GF-D8 (cell line): ENCODE results near the gene MAF.

ENCODE experiments used
- DNase-seq: peaks from one replicate; lab custom pipeline; 2025; lab: John Stamatoyannopoulos, UW

The MAF gene

DNA sequence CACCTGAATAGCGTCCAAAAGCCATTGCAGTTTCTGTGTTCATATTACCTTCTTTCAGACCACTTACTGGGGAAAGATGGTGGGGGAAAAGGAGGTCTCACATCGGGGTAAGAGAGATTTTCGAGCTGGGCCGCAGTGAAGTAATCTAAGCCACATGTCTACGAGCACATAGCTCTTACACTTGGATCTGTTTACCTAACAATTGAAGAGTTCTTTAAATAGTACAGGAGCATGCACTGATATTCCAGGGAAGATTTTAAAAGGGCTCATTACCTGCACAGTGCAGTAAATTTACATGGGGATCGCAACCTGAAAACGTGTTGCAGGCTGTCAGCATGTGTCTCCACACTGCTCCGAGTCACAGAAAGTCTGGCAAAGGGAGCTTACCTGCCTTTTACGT is 12.6 kb downstream of the MAF start:
- DNase-seq: no peak

DNA sequence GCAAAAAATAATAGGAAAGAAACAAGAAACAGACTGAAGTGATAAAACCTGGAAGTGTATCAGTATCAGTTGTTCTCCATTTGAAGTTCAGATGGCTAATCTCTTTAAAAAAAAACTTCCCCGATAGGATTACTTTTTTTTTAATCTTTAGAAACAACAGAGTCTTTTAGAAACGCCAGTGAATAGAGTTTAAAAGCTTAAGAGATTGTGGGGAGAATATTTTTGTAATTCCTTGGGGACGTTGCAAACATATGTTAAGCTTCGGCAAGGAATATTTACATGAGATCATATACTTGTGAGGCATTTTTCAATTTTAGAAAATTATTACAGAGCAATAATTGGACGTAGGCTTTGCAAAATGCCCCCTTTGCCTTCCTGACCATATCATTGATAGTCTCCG is 13.2 kb downstream of the MAF start:
- no peak for DNase-seq

DNA sequence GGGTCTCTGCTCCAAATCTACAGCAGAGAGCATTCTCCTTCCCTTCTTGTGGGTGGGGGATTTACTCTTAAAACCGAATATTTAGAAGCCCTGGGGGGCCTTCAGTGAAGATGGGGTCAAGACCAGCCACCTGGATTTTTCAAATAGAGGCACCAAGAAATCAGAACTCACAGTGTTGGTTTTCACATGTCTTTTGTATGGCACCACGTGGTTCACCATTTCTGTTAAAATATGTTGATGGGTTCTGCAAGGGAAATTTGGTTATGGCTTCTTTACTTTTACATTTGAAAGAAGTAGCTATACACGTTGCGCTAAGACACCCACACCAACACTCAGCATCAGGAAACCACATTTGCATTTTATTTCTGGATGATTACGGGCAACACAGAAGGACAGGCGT is 17.7 kb downstream of the MAF start:
- no peak for DNase-seq

DNA sequence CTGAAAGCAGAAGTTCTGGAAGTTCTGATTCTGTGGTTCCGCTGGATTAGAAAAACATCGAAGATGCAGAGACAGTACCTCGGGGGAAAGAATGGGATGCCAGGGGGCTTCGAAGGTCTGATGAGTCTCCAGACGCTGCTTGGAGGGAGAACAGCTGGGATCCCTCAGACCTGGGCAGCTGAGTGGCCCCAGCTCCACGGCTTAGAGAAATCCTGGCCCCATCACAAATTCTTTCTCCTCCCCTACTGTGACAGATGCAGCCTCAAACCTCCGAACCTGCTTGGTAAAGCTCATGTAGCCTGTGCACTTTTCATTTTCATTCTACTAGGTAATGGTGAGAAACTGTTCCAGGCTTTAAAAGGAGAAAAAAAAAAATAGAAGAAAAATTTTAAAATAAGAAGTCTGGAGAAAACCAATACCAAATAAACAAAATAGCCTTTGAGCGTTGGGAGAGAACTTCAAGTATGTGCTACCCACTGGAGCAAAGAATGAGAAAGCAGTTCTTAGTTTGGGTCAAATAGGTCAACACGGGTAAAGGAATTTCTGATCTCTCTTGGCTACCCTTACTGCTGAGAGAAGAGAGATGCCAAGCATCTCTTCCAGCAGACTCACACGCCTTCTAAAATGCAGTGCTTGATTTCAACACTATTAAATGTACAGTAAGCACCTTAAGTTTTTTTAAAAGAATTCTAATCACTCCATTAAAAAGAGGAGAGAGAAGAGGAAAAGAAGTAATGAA is 19.9 kb downstream of the MAF start:
- DNase-seq: no peak

DNA sequence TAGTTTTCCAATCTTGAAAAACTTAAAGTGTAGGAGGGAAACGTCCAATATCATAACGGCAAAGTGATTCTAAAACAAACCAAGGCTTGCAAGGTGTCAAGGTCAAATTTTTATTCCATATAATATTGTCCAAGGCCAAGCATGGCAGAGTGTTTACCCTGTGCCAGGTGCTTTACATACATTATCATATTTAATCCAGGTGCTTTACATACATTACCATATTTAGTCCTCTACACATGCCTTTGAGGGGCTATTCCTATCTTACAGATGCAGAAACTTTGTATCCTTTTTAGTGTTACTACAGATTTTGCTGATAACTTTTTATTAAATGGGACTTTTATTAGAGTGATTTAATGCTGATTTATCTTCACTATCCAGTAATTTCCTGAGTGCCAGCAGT is 23.9 kb downstream of the MAF start:
- DNase-seq: no peak

DNA sequence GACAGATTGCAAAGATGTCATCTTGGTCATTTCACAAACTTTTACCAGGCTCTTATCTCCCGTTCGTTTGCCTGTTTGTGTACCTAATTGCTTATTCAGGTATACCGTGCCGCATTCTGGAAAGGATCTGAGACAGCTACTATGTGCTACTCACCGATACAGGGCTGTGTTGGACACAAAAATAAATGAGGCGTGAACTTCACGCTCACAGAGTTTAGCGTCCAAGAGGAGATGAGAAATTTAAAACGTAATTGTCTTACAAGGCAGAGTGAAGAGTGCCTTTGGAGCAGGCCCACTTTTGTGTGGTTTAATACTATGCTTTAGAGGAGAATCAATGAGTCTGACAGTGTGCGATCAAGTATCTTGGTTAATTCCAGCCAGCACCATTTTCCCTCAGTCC is 26.7 kb downstream of the MAF start:
- no peak for DNase-seq

DNA sequence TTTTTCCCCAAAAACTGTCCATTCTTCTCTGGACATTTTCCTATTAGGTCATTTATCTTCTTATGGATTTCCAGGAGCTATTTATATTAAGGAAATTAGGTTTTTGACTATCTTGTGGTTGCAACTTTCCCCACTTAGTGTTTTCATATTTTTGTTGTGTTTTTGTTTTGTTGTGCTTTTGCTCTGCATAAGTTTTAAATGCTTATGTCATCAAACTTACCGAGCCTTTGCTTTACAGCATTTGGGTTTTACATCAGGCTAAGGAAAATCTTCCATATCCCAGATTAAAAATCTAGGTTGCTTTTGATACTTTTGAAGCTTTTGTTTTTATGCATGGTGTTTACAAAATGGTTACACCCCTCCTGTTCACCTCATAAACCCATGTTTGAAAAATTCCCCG is 27.5 kb downstream of the MAF start:
- no peak for DNase-seq

DNA sequence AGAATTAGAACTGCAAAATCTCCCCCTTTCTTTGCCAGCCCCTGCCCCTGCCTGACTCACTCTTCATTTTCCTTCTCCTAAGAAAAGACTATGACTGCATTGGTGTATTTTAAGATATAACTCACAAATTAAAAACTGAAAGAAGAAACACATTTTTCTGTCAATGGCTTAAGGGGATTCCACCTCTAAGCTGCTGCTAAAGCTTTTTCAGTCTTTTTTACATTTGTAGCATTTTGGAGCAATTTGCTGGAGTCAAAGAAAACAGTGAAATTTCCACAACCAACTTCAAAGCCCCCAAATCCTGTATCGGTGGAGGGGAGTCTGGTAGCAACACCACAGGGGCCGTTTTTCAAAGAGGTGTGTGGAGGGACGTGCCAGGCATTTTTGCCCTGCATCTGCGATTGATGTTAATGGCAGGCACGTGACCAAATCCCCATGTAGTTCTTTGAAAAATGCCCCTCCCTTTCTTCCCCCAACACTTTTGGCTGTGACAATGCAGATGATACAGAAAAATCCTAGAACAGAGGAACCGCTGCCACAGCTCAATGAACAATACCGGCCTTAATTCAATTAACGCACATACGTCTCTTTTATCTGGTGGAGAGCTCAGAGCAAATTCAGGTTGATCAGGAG is 28.5 kb downstream of the MAF start:
- DNase-seq: no peak

DNA sequence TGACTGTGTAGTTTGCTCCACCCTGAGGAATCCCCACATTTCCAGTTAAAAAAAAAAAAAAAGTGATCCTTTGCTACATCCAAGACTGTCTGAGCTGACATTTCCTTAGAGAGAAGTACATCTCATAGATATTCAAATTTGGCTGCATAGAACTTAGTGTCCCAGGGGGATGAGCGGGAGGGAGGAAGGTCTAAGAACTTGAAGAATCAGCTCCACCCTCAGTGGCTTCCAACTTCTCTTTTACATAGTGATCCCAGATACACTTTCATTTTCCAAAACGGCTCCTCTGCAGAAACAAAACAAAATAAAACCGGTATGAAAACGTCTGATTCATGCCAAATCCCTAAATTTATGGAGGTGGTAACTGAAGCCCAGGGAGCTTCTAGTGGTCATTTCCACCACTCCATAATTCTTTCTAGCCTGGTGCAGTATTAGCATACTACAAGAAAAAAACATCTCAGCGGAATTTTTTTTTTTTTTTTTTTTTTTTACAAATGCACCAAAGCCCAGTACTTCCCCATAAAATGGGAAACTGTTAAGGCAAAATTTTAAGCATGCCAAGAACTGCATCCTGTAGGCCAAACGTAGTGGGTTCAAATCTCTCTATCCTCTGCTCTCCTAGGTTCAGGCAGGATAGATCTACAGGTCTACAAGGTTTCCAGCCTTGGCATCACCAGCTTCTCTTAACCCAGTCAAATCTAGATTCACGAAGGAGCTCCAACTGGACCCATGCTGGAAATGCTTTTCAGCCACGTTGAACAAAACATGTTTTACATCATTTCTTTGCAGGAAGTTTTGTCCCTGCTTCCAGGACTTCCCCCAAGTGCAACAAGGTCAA is 29.3 kb downstream of the MAF start:
- DNase-seq: no peak

DNA sequence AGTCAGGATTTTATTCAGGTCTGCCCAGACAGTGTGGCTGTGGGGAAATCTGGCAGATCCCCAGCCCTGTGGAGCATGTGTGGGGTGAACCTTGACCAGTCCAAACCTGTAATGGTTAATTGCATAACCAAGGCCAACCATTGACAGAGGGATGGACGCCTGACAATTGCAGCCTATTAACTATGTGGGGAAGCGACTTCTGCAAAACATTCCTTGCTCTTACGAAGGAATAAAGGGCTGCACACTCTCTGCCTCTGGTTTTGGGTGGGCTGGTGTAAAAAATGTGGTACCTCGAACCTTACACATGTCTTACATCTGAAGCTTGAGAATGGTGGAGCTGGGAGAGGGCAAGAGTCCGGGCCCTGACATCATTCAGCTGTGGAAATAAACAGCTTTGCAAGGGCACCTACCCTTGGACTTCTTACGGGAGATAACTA is 35.8 kb downstream of the MAF start:
- no peak for DNase-seq

DNA sequence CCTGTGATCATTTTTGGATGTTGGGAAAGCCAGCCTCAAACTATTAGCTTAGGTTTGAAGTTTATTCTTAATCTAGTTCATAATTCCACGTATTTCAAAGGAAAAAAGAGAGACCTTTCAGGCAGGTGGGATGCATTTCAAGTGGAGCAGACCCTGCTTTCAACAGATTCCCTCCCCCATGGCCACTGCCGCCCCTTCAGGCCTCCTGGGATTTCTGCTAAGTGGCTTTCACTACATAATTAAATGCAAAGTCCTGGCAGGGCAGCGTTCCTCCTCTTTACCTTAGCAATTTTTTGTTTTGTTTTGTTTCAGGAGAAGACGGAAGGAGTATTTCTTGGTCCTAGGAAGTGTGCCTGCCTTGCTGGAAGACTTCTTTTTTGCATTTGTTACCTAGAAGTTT is 36.6 kb downstream of the MAF start:
- DNase-seq: no peak

DNA sequence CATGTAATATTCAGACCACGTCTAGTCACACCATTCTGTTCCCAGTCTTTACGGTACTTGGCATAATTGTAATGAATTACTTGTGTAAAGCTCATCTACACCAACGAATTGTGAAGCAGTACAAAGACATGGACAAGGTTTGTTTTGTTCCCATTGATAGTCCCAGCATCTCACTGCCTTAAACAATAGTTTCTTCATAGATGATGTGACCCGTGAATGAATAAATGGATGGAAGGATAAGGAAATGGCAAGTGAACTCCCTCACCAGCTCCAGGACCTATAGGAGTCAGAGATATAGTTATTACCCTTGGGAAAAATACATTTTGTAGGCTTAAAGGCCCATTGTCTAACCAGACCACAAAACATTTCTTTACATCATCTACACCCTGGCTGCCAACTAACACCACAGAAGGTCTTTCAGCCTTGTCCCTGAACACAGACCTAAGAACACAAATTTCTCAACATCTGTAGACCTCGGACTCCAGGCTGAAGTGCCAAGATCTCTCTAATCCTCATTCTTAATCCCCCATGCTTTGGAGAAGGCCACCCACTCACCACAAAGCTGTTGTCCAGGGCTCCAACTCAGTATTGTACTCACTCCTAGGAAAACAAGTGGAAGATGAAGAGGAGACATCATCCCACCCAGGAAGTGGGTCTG is 38.2 kb downstream of the MAF start:
- no peak for DNase-seq

DNA sequence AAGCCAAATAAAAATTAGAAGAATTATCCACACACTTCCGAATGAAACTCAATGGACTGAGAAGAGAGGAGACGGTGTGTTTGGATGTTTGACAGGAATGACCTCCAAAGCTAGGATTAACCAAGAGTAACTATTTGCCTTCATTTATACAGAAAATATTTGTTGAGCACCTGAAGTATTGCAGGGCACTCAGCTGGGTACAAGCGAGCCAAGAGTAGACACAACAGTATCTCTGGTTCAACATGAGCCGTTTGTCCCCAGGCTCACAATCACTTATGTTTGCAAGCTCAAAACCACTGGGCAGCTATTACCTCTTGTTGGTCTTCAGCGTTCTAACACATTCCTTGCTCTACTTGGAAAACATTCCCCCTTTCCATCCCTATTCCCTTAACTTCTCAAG is 38.8 kb downstream of the MAF start:
- DNase-seq: no peak

DNA sequence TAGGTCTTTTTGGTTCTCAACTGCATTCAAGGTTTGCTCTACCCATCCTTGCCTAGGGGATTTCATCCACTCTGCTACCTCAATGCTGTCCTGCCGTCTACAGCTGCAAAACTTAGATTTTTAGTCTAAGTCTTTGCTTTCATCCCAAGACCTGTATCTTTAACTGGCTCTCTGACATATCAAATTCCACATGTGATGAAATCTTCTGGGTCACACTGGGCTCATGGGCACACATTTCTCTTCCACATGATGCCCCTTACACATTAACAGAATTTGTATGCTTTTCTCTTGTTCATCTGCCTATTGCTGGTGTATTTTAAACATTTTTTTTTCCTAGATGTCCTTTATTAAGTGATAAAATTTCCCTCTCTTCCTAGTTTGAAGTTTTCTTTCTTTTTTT is 39.6 kb downstream of the MAF start:
- DNase-seq: no peak

DNA sequence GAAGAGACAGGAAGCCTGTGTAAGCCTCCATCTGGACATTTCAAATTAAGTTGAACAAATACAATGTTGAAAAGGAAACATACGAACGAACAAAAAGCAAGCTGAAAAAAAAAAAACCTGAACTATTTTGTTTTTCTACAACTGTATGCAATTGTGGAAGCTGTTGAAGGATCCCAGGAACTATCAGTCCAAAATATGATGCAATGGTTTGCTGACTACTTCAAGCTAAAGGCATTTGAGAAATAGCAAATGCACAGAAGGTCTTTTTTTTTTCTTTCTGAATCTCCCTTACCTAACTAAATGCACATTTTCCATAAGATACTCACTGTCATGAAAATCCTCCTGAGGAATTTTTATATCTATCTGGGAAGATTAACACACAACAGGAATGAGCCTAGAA is 40.2 kb downstream of the MAF start:
- DNase-seq: no peak

DNA sequence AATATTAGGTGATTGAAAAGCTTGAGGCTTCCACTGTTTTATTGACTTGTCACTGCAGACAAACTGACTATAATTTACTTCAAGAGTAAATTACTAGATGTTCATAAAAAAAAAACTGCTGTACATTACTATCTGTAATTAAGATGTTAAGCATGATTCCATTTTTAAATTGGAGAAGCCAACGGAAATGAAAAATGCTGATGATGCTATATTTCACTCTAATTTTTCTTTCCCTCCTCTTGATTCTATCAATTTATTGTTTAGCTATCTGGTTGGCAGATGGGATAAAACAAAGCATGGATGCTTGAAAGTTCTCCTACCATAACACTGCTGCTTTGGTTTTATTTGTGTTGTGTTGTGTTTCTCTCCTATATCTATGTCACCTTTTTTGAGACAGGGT is 41.0 kb downstream of the MAF start:
- no peak for DNase-seq

DNA sequence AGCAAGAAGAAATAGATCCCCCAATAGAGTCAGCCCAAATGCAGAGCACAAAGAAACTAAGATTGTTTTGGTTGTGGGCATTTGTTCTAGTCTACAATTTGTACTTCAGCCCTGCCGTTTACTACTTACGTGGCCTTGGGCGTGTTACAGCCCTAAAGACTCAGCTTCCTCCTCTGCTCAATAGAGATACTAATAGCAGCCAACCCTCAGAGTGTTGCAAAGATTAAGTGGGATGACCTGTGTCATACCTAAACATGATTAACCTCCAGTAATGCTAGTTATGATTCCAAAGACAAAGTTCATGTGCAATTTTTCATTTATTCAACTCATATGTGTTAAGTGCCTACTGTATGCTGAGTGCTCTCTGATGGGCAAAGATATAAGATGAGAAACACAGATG is 43.1 kb downstream of the MAF start:
- DNase-seq: no peak

DNA sequence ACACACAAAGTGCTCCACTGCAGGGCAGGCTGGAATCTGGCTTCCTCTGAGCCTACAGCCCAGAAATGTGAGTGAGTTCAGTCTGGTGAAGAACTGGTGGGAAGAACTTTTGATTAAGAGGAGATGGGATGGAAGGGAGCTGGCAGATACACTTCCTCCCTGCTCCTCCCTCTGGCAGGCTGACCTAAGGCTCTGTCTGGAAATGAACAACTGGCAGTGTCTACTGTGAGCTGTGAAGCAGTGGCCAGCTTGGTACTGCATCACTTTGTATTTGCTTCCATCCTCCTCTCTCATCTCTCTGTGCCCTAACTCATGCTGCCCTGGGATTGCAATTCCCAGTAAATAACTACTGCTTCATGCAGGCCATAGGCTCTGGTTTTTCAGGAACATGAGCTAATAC is 45.6 kb downstream of the MAF start:
- no peak for DNase-seq

DNA sequence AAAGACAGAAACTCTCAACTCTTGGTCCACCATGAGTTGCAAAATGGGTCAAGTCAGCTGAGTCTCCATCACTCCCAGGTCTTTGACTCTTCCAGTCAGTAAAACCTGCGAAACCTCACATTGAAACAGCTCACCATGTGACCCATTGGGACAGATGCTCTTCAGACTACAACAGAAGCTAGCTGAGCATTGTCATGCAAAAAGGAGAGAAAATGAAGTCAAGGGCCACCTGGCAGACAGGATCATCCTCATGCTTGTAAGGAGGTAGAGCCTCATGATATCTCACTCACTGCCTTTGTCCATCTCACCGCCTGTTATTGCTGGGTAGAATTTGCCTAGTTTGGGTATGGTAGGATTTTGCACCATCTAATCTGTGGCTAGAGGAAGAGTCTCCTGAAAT is 50.2 kb downstream of the MAF start:
- no peak for DNase-seq

DNA sequence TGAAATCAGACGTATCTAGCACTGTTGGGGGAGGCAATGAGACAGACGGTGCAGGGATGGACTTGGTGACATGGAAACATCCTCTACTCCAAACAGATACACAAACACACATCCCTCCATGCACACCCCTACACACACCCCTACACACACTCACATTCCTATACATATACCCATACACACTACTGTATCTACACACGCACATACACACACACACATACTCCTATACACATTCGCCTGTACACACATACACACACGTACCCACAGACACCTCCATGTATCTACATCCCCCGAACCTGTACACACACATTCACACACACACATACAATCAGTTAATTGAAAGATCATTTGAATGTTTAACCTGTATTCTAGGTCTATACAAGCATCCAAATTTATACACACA is 53.5 kb downstream of the MAF start:
- DNase-seq: no peak
